Measurements from ENCODE around the gene PIGL. TPM values are rescaled to one million over a fixed set of nuclear protein-coding genes. Genes with fewer than 3 reads are reported as not detected.

Gene PIGL
- total and polyA plus RNA-seq, 2 donors (not counting 1 experiment from before 2014, with no cell fraction given) = 86.7 to 88.2 TPM

- H3K27me3 Mint-ChIP-seq = no peaks in the 10 kb centered on the region
- CTCF ChIA-PET = interaction anchor here (2.7 to 8.0 kb wide), 3 partner anchors 10 to 159 kb away, joined by 25 to 158 read pairs (median 91); partner anchors contain the start of genes CENPV and TRPV2
- POLR2A ChIA-PET = no interaction called here
- TF ChIP-seq EZH2 (IDR thresholded peaks at IDR 0.05; ENCODE audit: borderline replicate concordance, insufficient read depth, low read depth, low read length, poor library complexity, severe bottlenecking) = no peak
- TF ChIP-seq, protein P1, sequence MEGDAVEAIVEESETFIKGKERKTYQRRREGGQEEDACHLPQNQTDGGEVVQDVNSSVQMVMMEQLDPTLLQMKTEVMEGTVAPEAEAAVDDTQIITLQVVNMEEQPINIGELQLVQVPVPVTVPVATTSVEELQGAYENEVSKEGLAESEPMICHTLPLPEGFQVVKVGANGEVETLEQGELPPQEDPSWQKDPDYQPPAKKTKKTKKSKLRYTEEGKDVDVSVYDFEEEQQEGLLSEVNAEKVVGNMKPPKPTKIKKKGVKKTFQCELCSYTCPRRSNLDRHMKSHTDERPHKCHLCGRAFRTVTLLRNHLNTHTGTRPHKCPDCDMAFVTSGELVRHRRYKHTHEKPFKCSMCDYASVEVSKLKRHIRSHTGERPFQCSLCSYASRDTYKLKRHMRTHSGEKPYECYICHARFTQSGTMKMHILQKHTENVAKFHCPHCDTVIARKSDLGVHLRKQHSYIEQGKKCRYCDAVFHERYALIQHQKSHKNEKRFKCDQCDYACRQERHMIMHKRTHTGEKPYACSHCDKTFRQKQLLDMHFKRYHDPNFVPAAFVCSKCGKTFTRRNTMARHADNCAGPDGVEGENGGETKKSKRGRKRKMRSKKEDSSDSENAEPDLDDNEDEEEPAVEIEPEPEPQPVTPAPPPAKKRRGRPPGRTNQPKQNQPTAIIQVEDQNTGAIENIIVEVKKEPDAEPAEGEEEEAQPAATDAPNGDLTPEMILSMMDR (IDR thresholded peaks at IDR 0.05) = no peak
- Histone ChIP-seq H2AFZ (ENCODE audit: insufficient read depth, low read depth, low read length, poor library complexity, severe bottlenecking) (no peak overlapping the region), H3K4me3 (ENCODE audit: control extremely low read depth in 1 of 5, extremely low read depth in 1 of 5, insufficient read depth in 1 of 5, low read depth in 2 of 5, low read length in 4 of 5) (no peak overlapping the region), H3K27ac (ENCODE audit: low read length in 2 of 2) (no peak overlapping the region), H3K9ac (ENCODE audit: low read length) (no peak overlapping the region), H3K79me2 (ENCODE audit: control insufficient read depth, insufficient read depth, low read length) (no peaks in the 10 kb centered on the region), H3K4me2 (replicated peaks; ENCODE audit: low read depth, low read length, poor library complexity, severe bottlenecking) (no peak overlapping the region), H4K20me1 (ENCODE audit: control insufficient read depth, insufficient read depth, low read length, poor library complexity, severe bottlenecking) (no peaks in the 10 kb centered on the region), H3K9me3 (ENCODE audit: control extremely low read depth in 1 of 3, control insufficient read depth in 2 of 3, insufficient read depth in 1 of 3, low read length in 2 of 3) (no peaks in the 10 kb centered on the region), H3K27me3 (replicated peaks in 1 of 4; ENCODE audit: control extremely low read depth in 1 of 4, control insufficient read depth in 3 of 4, insufficient read depth in 4 of 4, low read length in 3 of 4) (no peaks in the 10 kb centered on the region), H3K4me1 (ENCODE audit: control insufficient read depth in 2 of 2, insufficient read depth in 2 of 2, low read length in 2 of 2) (peaks cover 0 to 4% of the 10 kb centered on the region in 2 donors), H3K36me3 (replicated peaks in 1 of 2; ENCODE audit: control extremely low read depth in 1 of 2, control insufficient read depth in 1 of 2, extremely low read depth in 1 of 2, insufficient read depth in 2 of 2, low read length in 1 of 2) (no peaks in the 10 kb centered on the region)
- 85% methylated on average over 8 of the region's 8 CpGs for WGBS (ENCODE audit: insufficient coverage)
- H3K4me3 Mint-ChIP-seq = no peak overlapping the region
- DNase-seq = no peak
- H3K27ac Mint-ChIP-seq = no peak overlapping the region
- H3K9me3 Mint-ChIP-seq (ENCODE audit: insufficient read depth) = no peaks in the 10 kb centered on the region
- ATAC-seq (ENCODE audit: low read depth) = no peak
- intact Hi-C loops (cut with micrococcal nuclease) = no loop called here
- H3K4me1 Mint-ChIP-seq = no peaks in the 10 kb centered on the region
Measured at GRCh38 chr17:16361874-16362273, 144.9 kb downstream of the PIGL start.

- Histone ChIP-seq H3K9me3 (ENCODE audit: control extremely low read depth in 1 of 3, control insufficient read depth in 2 of 3, insufficient read depth in 1 of 3, low read length in 2 of 3) (no peaks in the 10 kb centered on the region), H3K36me3 (replicated peaks in 1 of 2; ENCODE audit: control extremely low read depth in 1 of 2, control insufficient read depth in 1 of 2, extremely low read depth in 1 of 2, insufficient read depth in 2 of 2, low read length in 1 of 2) (no peaks in the 10 kb centered on the region), H3K4me3 (ENCODE audit: control extremely low read depth in 1 of 5, extremely low read depth in 1 of 5, insufficient read depth in 1 of 5, low read depth in 2 of 5, low read length in 4 of 5) (no peak overlapping the region), H2AFZ (ENCODE audit: insufficient read depth, low read depth, low read length, poor library complexity, severe bottlenecking) (no peak overlapping the region), H4K20me1 (ENCODE audit: control insufficient read depth, insufficient read depth, low read length, poor library complexity, severe bottlenecking) (no peaks in the 10 kb centered on the region), H3K79me2 (ENCODE audit: control insufficient read depth, insufficient read depth, low read length) (no peaks in the 10 kb centered on the region), H3K4me2 (replicated peaks; ENCODE audit: low read depth, low read length, poor library complexity, severe bottlenecking) (no peak overlapping the region), H3K27me3 (replicated peaks in 1 of 4; ENCODE audit: control extremely low read depth in 1 of 4, control insufficient read depth in 3 of 4, insufficient read depth in 4 of 4, low read length in 3 of 4) (no peaks in the 10 kb centered on the region), H3K9ac (ENCODE audit: low read length) (no peak overlapping the region), H3K27ac (ENCODE audit: low read length in 2 of 2) (no peak overlapping the region), H3K4me1 (ENCODE audit: control insufficient read depth in 2 of 2, insufficient read depth in 2 of 2, low read length in 2 of 2) (peaks cover 0 to 4% of the 10 kb centered on the region in 2 donors)
- TF ChIP-seq, protein P1 (IDR thresholded peaks at IDR 0.05) = peak; percentile 97
- no peak for TF ChIP-seq EZH2 (IDR thresholded peaks at IDR 0.05; ENCODE audit: borderline replicate concordance, insufficient read depth, low read depth, low read length, poor library complexity, severe bottlenecking)
- CTCF ChIA-PET = interaction anchor here (0.6 to 8.0 kb wide), 55 partner anchors 9 to 225 kb away, joined by 3 to 158 read pairs (median 5); partner anchors contain the start of genes CENPV, NCOR1, TRPV2 and UBB
- H3K9me3 Mint-ChIP-seq (ENCODE audit: insufficient read depth) = no peaks in the 10 kb centered on the region
- no peak overlapping the region for H3K4me3 Mint-ChIP-seq
- H3K27ac Mint-ChIP-seq = no peak overlapping the region
- POLR2A ChIA-PET = interaction anchor here (0.7 to 1.2 kb wide), 5 partner anchors 11 to 74 kb away, joined by 3 to 8 read pairs (median 3); partner anchors contain the start of genes CENPV and UBB
- H3K27me3 Mint-ChIP-seq = no peaks in the 10 kb centered on the region
- ATAC-seq (ENCODE audit: low read depth) (peak; percentile 99), DNase-seq (peak; percentile 81)
- 12% methylated on average over 3 of the region's 6 CpGs for WGBS (ENCODE audit: insufficient coverage)
- intact Hi-C loops (cut with micrococcal nuclease) = loop anchor here (1.0 to 2.0 kb wide), 3 partner anchors 51 to 225 kb away; partner anchors contain the start of gene TRPV2
- H3K4me1 Mint-ChIP-seq = no peaks in the 10 kb centered on the region
Measured at GRCh38 chr17:16363749-16364536, 146.9 kb downstream of the PIGL start.

All from B cell (primary cell).